Measurements from ENCODE around the gene HOXC10. TPM values are rescaled to one million over a fixed set of nuclear protein-coding genes. Genes with fewer than 3 reads are reported as not detected.

HOXC10 gene
- total and polyA plus RNA-seq, 2 experiments from 2014 or later: not detected

DNA sequence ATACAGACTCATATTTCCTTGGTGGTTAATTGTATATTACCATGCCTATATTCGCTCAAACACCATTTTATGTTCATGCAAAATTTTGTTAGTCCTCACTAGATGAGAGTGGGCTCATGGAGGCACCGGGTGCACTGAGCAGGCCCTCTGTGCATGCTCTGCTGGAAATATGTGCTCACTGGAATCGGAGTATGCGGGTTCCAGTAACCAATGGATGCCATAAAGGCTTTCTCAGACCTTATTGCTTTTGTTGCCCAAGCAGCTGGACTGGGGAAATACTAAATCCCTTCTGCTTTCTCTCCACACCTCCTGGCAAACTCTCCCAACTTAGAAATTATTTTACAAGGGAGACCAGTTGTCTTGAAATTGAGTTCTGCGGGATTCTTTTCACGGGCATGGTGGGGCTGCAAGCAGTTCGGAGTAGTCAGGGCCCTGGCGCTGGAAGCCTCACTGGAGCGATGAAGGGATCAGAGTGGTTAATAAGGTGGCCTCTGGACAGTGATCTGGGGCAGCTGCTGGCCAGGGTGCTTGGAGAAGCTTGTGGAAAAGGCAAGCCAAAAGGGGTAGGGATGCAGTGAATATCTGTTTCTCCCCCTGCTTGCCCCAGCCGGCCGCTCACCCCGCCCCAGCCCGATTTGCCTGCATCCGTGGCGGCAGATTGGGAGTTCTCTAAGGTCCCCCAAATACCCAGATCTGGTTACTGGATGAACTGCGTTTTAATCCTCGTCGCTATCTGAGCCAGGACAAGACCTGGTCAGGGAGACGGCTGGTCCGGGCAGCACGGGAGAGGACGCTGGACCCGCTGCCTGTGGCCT is 35.9 kb downstream of the HOXC10 start:
- no peak overlapping the region for H3K27ac Mint-ChIP-seq
- H3K27me3 Mint-ChIP-seq (ENCODE audit: insufficient read depth, low read depth, poor library complexity): peaks cover 98% of the 10 kb centered on the region
- H3K4me1 Mint-ChIP-seq: peaks cover 25% of the 10 kb centered on the region
- H3K4me2 ChIP-seq: 0 out of 2 replicates have a peak overlapping the region, but pooled peaks have one; percentile 52
- H3K4me3 Mint-ChIP-seq: no peak overlapping the region
- no peak for ATAC-seq
- H3K27ac ChIP-seq (ENCODE audit: low read depth): no peak overlapping the region
- peak; percentile 14 for TF ChIP-seq EZH2 (IDR thresholded peaks at IDR 0.05; ENCODE audit: low read depth, unreplicated experiment)
- TF ChIP-seq, protein P1, sequence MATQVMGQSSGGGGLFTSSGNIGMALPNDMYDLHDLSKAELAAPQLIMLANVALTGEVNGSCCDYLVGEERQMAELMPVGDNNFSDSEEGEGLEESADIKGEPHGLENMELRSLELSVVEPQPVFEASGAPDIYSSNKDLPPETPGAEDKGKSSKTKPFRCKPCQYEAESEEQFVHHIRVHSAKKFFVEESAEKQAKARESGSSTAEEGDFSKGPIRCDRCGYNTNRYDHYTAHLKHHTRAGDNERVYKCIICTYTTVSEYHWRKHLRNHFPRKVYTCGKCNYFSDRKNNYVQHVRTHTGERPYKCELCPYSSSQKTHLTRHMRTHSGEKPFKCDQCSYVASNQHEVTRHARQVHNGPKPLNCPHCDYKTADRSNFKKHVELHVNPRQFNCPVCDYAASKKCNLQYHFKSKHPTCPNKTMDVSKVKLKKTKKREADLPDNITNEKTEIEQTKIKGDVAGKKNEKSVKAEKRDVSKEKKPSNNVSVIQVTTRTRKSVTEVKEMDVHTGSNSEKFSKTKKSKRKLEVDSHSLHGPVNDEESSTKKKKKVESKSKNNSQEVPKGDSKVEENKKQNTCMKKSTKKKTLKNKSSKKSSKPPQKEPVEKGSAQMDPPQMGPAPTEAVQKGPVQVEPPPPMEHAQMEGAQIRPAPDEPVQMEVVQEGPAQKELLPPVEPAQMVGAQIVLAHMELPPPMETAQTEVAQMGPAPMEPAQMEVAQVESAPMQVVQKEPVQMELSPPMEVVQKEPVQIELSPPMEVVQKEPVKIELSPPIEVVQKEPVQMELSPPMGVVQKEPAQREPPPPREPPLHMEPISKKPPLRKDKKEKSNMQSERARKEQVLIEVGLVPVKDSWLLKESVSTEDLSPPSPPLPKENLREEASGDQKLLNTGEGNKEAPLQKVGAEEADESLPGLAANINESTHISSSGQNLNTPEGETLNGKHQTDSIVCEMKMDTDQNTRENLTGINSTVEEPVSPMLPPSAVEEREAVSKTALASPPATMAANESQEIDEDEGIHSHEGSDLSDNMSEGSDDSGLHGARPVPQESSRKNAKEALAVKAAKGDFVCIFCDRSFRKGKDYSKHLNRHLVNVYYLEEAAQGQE (IDR thresholded peaks at IDR 0.05; ENCODE audit: unreplicated experiment): no peak
- H3K36me3 Mint-ChIP-seq (ENCODE audit: low read depth): no peaks in the 10 kb centered on the region; the same call in 2 of the 3 replicates
- no peak overlapping the region for H3K4me3 ChIP-seq
- H2AFZ ChIP-seq: no peak overlapping the region
- peaks cover 30% of the 10 kb centered on the region; the same call in 1 of the 2 replicates for H3F3A ChIP-seq (replicated peaks; ENCODE audit: low read depth)
- H3K4me1 ChIP-seq (ENCODE audit: insufficient read depth): peaks cover 48% of the 10 kb centered on the region
- no peaks in the 10 kb centered on the region for H3K9me2 ChIP-seq (ENCODE audit: insufficient read depth)
- H3K27me3 ChIP-seq (ENCODE audit: insufficient read depth): peaks cover 100% of the 10 kb centered on the region
- DNase-seq (ENCODE audit: low spot score): no peak
- peaks cover 43% of the 10 kb centered on the region for H4K20me1 ChIP-seq (replicated peaks; ENCODE audit: insufficient read depth)
- H3K79me2 ChIP-seq (replicated peaks; ENCODE audit: insufficient read depth): no peaks in the 10 kb centered on the region
- peaks cover 3% of the 10 kb centered on the region; the same call in 2 of the 3 replicates for H3K9me3 Mint-ChIP-seq
- no peaks in the 10 kb centered on the region; the same call in 1 of the 2 replicates for H3K36me3 ChIP-seq (ENCODE audit: insufficient read depth)

DNA sequence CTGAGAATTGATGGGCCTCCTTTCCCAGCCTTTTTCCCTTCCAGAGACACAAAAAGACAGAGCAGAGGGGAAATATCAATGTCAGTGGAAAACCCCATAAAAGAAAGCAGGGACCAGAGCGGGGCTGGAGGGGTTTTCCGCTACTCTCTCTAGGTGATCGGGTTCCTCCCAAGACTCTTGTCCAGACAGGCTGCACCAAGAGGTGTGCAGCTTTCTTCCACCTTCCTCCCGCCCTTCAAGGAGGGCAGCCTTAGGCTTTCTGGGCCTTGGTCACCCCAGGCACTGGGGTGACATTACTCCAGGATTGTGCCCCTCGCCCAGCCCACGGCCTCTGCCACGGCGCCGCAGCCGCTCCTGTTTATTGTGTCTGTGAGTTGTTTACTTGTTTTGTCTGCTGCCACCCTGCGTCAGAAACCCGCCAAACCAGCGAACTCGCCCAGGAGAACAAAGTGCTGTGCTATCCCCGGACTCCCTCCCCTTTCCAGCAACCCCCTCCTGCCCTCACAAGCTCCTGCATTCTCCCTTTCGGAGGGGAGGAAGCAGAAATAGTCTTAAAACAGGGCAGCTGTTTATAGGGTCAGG is 36.6 kb downstream of the HOXC10 start:
- Histone ChIP-seq H3K4me1 (ENCODE audit: insufficient read depth) (peaks cover 50% of the 10 kb centered on the region), H3K79me2 (replicated peaks; ENCODE audit: insufficient read depth) (no peaks in the 10 kb centered on the region), H3K36me3 (ENCODE audit: insufficient read depth) (no peaks in the 10 kb centered on the region; the same call in 1 of the 2 replicates), H4K20me1 (replicated peaks; ENCODE audit: insufficient read depth) (peaks cover 48% of the 10 kb centered on the region), H2AFZ (no peak overlapping the region), H3K27ac (ENCODE audit: low read depth) (no peak overlapping the region), H3K27me3 (ENCODE audit: insufficient read depth) (peaks cover 100% of the 10 kb centered on the region), H3K9me2 (ENCODE audit: insufficient read depth) (no peaks in the 10 kb centered on the region), H3F3A (replicated peaks; ENCODE audit: low read depth) (peaks cover 33% of the 10 kb centered on the region; the same call in 1 of the 2 replicates), H3K4me2 (peak overlapping the region; percentile 52; the same call in 1 of the 2 replicates), H3K4me3 (no peak overlapping the region)
- Mint-ChIP-seq H3K4me1 (peaks cover 28% of the 10 kb centered on the region), H3K27ac (no peak overlapping the region), H3K4me3 (no peak overlapping the region), H3K9me3 (peaks cover 3% of the 10 kb centered on the region; the same call in 2 of the 3 replicates), H3K36me3 (ENCODE audit: low read depth) (no peaks in the 10 kb centered on the region; the same call in 2 of the 3 replicates), H3K27me3 (ENCODE audit: insufficient read depth, low read depth, poor library complexity) (peaks cover 98% of the 10 kb centered on the region)
- ATAC-seq: peak; percentile 5; the same call in 2 of the 3 replicates
- DNase-seq (ENCODE audit: low spot score): peak; percentile 86
- TF ChIP-seq CREB1 (CRISPR knock-in tag; IDR thresholded peaks at IDR 0.05; ENCODE audit: low read depth) (no peak), STAT1 (IDR thresholded peaks at IDR 0.05; ENCODE audit: unreplicated experiment) (no peak), ZNF114 (CRISPR knock-in tag; IDR thresholded peaks at IDR 0.05) (no peak), POLR2AphosphoS5 (IDR thresholded peaks at IDR 0.05; ENCODE audit: low read depth) (0 out of 2 replicates have a peak, but pooled peaks have one; percentile 32), EZH2phosphoT487 (IDR thresholded peaks at IDR 0.05; ENCODE audit: unreplicated experiment) (no peak), EZH2 (IDR thresholded peaks at IDR 0.05; ENCODE audit: low read depth, unreplicated experiment) (peak; percentile 87)
- TF ChIP-seq, protein P2, sequence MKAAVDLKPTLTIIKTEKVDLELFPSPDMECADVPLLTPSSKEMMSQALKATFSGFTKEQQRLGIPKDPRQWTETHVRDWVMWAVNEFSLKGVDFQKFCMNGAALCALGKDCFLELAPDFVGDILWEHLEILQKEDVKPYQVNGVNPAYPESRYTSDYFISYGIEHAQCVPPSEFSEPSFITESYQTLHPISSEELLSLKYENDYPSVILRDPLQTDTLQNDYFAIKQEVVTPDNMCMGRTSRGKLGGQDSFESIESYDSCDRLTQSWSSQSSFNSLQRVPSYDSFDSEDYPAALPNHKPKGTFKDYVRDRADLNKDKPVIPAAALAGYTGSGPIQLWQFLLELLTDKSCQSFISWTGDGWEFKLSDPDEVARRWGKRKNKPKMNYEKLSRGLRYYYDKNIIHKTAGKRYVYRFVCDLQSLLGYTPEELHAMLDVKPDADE (IDR thresholded peaks at IDR 0.05): no peak
- TF ChIP-seq, protein P3, sequence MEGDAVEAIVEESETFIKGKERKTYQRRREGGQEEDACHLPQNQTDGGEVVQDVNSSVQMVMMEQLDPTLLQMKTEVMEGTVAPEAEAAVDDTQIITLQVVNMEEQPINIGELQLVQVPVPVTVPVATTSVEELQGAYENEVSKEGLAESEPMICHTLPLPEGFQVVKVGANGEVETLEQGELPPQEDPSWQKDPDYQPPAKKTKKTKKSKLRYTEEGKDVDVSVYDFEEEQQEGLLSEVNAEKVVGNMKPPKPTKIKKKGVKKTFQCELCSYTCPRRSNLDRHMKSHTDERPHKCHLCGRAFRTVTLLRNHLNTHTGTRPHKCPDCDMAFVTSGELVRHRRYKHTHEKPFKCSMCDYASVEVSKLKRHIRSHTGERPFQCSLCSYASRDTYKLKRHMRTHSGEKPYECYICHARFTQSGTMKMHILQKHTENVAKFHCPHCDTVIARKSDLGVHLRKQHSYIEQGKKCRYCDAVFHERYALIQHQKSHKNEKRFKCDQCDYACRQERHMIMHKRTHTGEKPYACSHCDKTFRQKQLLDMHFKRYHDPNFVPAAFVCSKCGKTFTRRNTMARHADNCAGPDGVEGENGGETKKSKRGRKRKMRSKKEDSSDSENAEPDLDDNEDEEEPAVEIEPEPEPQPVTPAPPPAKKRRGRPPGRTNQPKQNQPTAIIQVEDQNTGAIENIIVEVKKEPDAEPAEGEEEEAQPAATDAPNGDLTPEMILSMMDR (conservative IDR thresholded peaks at IDR 0.05; ENCODE audit: low read depth in 2 of 2): peak; percentile 47 to 51
- TF ChIP-seq, protein P1 (IDR thresholded peaks at IDR 0.05; ENCODE audit: unreplicated experiment): no peak

Measured in GM23338 (cell line).